ENCODE results near the gene SIK1.

- TF ChIP-seq POLR2AphosphoS5 (IDR thresholded peaks at IDR 0.05), result no peak
- TF ChIP-seq CTCF (IDR thresholded peaks at IDR 0.05), result no peak
- peak in 1 of 4 donors; percentile 22 for TF ChIP-seq POLR2A (IDR thresholded peaks at IDR 0.05)
- TF ChIP-seq EP300 (IDR thresholded peaks at IDR 0.05), result no peak
Observed at GRCh38 chr21:43369124-43369523, 57.8 kb downstream of the SIK1 start.

All from upper lobe of left lung (tissue), 4 donors.